Activated B cell treated with CpG ODN at 0.5 μM for 24 hours (primary cell): Measurements from ENCODE around the gene KLHL29. TPM values are rescaled to one million over a fixed set of nuclear protein-coding genes. Genes with fewer than 3 reads are reported as not detected.

Experiments
- ATAC-seq: fragments of 200-7000 bp; cut with Tn5 transposase; one replicate; pipeline ENCODE4 v1.10.0; 2021; ENCODE audit warnings: low read depth, mild to moderate bottlenecking, moderate library complexity
- CTCF ChIA-PET: fragments of 350-600 bp; sonication (Branson Sonifier 250); formaldehyde crosslinking; loops from one replicate; lab custom pipeline; 2021; ENCODE audit warnings: antibody characterized with exemption; lab: Charles Lee
- POLR2A ChIA-PET: fragments of 350-600 bp; sonication (Branson Sonifier 250); formaldehyde crosslinking; loops from one replicate; lab custom pipeline; 2021; ENCODE audit warnings: antibody characterized with exemption; lab: Charles Lee
- DNase-seq: peaks from one replicate; pipeline ENCODE4 v3.0.0; 2022
- H3K27ac Mint-ChIP-seq: one replicate; pipeline ENCODE4 v1.8.0; 2020; ENCODE audit warnings: mixed read lengths
- H3K27me3 Mint-ChIP-seq: one replicate; pipeline ENCODE4 v1.8.0; 2021; ENCODE audit warnings: mixed read lengths
- H3K36me3 Mint-ChIP-seq: one replicate; pipeline ENCODE4 v1.8.0; 2021; ENCODE audit warnings: low read depth, mixed read lengths
- H3K4me1 Mint-ChIP-seq: one replicate; pipeline ENCODE4 v1.8.0; 2021; ENCODE audit warnings: mixed read lengths
- H3K4me3 Mint-ChIP-seq: one replicate; pipeline ENCODE4 v1.8.0; 2020; ENCODE audit warnings: mild to moderate bottlenecking, mixed read lengths
- H3K9me3 Mint-ChIP-seq: one replicate; pipeline ENCODE4 v1.8.0; 2020; ENCODE audit warnings: mixed read lengths
- intact Hi-C: fragments of 100-400 bp; cut with micrococcal nuclease; formaldehyde crosslinking; loops from one replicate; pipeline ENCODE4 v1.15.1; 2024
- total RNA-seq: library from RNA; stranded (reverse); gene quantifications from 2 replicates; pipeline ENCODE4 v1.2.3, GENCODE V29; 2022
- TF ChIP-seq, protein P1 (sequence below): fragments of 200-600 bp; IDR thresholded peaks from one replicate; pipeline ENCODE4 v1.8.0; 2022; ENCODE audit warnings: antibody characterized with exemption, mild to moderate bottlenecking

The KLHL29 gene
- total RNA-seq, 1 donor from 2014 or later = 2.5 TPM

- TF ChIP-seq, protein P1, sequence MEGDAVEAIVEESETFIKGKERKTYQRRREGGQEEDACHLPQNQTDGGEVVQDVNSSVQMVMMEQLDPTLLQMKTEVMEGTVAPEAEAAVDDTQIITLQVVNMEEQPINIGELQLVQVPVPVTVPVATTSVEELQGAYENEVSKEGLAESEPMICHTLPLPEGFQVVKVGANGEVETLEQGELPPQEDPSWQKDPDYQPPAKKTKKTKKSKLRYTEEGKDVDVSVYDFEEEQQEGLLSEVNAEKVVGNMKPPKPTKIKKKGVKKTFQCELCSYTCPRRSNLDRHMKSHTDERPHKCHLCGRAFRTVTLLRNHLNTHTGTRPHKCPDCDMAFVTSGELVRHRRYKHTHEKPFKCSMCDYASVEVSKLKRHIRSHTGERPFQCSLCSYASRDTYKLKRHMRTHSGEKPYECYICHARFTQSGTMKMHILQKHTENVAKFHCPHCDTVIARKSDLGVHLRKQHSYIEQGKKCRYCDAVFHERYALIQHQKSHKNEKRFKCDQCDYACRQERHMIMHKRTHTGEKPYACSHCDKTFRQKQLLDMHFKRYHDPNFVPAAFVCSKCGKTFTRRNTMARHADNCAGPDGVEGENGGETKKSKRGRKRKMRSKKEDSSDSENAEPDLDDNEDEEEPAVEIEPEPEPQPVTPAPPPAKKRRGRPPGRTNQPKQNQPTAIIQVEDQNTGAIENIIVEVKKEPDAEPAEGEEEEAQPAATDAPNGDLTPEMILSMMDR = no peak
- POLR2A ChIA-PET = no interaction called here
- ATAC-seq (no peak), DNase-seq (no peak)
- H3K36me3 Mint-ChIP-seq = no peaks in the 10 kb centered on the region
- CTCF ChIA-PET = no interaction called here
- H3K9me3 Mint-ChIP-seq = no peaks in the 10 kb centered on the region
- intact Hi-C loops = no loop called here
- no peak overlapping the region for H3K27ac Mint-ChIP-seq
- no peaks in the 10 kb centered on the region for H3K27me3 Mint-ChIP-seq
- H3K4me3 Mint-ChIP-seq = no peak overlapping the region
- H3K4me1 Mint-ChIP-seq = peaks cover 3% of the 10 kb centered on the region
These were observed 104.7 kb downstream of the KLHL29 start for GRCh38 chr2:23489471-23490322.

DNA sequence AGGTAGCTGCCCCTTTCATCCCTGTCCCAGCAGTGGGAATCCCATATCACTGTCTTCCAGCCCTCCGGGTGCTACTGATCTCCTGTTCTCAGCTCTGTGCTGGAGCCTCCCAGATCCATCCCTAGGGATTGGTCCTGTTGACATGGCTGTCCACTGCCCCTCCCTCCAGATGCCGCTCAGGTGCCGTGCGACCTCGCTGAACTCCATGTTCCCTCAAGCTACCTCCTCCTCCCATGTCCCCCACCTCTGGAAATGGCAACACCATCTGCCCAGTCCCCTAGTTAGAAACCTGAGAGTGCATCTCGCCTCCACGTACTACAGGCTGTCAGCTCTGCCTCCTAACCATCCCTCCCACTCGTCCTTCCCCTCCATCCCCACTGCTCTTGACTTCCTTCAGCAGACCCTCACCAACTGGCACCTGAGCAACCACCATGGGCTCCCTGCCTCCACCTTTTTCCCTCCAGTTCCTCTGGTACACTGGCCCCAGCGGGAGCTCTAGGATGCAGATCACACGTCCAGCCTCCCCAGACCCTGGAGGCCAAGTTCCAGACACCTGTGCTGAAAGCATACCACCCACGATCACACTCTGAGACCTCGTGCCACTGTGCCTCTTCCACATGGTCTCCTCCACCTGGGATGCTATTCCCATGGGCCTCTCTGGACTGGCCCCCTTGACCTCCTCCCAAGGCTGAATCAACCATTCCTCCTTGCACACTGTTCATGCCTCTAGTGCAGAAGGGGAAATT, 106.8 kb downstream of the KLHL29 start:
- Mint-ChIP-seq H3K27ac (no peak overlapping the region), H3K36me3 (no peaks in the 10 kb centered on the region), H3K27me3 (peaks cover 2% of the 10 kb centered on the region), H3K4me3 (no peak overlapping the region), H3K9me3 (no peaks in the 10 kb centered on the region), H3K4me1 (peaks cover 4% of the 10 kb centered on the region)
- DNase-seq = no peak
- POLR2A ChIA-PET = no interaction called here
- ATAC-seq = no peak
- intact Hi-C loops = no loop called here
- TF ChIP-seq, protein P1 = no peak
- CTCF ChIA-PET = no interaction called here

DNA sequence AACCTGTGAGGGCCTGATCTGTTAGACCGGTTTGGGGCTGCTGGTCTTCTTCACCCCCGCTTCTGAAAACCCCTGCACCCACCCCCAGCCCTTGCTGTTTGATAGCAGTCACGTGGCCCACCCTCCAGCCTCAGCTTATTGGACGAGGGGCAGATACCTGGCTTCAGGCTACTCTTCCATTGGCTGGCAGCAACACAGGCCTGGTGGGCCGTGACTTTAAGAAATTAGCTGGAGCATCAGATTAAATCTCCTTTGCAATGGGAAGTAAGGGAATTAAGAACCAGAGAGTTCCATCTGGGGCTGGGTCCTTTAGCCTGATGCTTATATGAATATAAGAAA, 107.3 kb downstream of the KLHL29 start:
- H3K9me3 Mint-ChIP-seq = no peaks in the 10 kb centered on the region
- ChIA-PET POLR2A (no interaction called here), CTCF (no interaction called here)
- no peak for ATAC-seq
- intact Hi-C loops = no loop called here
- H3K36me3 Mint-ChIP-seq = no peaks in the 10 kb centered on the region
- H3K4me1 Mint-ChIP-seq = peaks cover 8% of the 10 kb centered on the region
- no peak for DNase-seq
- H3K27ac Mint-ChIP-seq = no peak overlapping the region
- TF ChIP-seq, protein P1 = no peak
- peaks cover 3% of the 10 kb centered on the region for H3K27me3 Mint-ChIP-seq
- H3K4me3 Mint-ChIP-seq = no peak overlapping the region

- ATAC-seq = no peak
- TF ChIP-seq, protein P1 = no peak
- Mint-ChIP-seq H3K27me3 (peaks cover 4% of the 10 kb centered on the region), H3K4me3 (no peak overlapping the region), H3K9me3 (no peaks in the 10 kb centered on the region), H3K36me3 (no peaks in the 10 kb centered on the region), H3K27ac (no peak overlapping the region), H3K4me1 (peaks cover 8% of the 10 kb centered on the region)
- POLR2A ChIA-PET = no interaction called here
- intact Hi-C loops = no loop called here
- no peak for DNase-seq
- CTCF ChIA-PET = no interaction called here
These were observed 107.9 kb downstream of the KLHL29 start for GRCh38 chr2:23492921-23493320.

DNA sequence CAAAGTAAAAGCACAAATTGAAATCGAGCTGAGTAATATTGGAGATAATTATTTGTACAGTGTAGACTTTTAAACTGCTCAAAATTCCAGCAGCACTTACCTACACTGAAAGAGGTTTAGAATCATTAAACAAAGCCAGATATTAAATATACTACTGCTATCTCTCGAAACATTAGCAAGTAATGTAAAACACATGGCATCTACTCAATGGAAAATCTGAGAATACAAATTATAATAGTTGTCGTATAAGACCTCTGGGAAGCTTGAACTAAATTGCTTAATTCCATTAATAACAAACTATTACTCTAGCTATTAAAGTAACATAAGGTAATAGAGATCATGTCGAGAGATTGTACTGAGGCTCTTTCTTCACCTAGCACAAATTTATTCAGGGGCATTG, 108.9 kb downstream of the KLHL29 start:
- Mint-ChIP-seq H3K4me3 (no peak overlapping the region), H3K9me3 (no peaks in the 10 kb centered on the region), H3K27ac (no peak overlapping the region), H3K4me1 (peaks cover 8% of the 10 kb centered on the region), H3K36me3 (no peaks in the 10 kb centered on the region), H3K27me3 (peaks cover 4% of the 10 kb centered on the region)
- ATAC-seq (no peak), DNase-seq (no peak)
- intact Hi-C loops = no loop called here
- ChIA-PET CTCF (no interaction called here), POLR2A (no interaction called here)
- TF ChIP-seq, protein P1 = no peak
